Left lobe of liver (tissue), 2 donors: ENCODE data around the gene CRISPLD2. TPM values are rescaled to one million over a fixed set of nuclear protein-coding genes. Genes with fewer than 3 reads are reported as not detected.

Experiments used
- ATAC-seq: fragments of 200-7000 bp; cut with Tn5 transposase; one replicate; pipeline ENCODE4 v1.9.1; 2020; ENCODE audit warnings: mild to moderate bottlenecking, moderate library complexity
- DNase-seq: peaks from one replicate; pipeline ENCODE4 v3.0.0-alpha.2; 2020; ENCODE audit warnings: low spot score
- total RNA-seq: library from RNA; stranded (reverse); gene quantifications from one replicate; pipeline ENCODE4 v1.2.1, GENCODE V29; 2021
- donor health status: DM: no; HTN: no; CAD: no; lungs with moderate emphysema.
- donor health status: DM: no; HTN: yes; CAD: no.

CRISPLD2 gene
- total RNA-seq, 1 donor from 2014 or later, result 4.5 TPM

GRCh38 chr16:84800158-84800978 is 19.4 kb upstream of the CRISPLD2 start:
- ATAC-seq (no peak), DNase-seq (no peak)

DNA sequence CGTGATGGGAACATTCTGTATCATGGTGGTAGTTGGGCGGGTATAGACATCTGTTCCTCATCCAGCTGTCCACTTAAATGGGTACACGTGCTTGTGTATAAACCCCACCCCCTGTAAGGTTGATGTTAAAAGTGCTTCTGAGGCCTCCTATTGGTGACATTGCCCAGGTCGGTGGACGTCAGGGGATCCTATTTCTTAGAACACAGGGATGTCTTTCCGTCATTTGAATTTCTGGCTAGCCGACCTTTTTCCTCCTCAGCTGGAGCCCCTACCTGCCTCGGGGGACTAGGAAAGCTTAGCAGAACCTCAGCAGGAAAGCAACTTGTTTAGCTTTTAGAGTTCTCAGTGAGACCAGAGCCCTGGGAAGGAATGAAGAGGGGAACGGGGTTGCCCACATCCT is 16.6 kb upstream of the CRISPLD2 start:
- DNase-seq (no peak), ATAC-seq (no peak)

GRCh38 chr16:84804326-84804725 is 15.5 kb upstream of the CRISPLD2 start:
- no peak for DNase-seq
- no peak for ATAC-seq

DNA sequence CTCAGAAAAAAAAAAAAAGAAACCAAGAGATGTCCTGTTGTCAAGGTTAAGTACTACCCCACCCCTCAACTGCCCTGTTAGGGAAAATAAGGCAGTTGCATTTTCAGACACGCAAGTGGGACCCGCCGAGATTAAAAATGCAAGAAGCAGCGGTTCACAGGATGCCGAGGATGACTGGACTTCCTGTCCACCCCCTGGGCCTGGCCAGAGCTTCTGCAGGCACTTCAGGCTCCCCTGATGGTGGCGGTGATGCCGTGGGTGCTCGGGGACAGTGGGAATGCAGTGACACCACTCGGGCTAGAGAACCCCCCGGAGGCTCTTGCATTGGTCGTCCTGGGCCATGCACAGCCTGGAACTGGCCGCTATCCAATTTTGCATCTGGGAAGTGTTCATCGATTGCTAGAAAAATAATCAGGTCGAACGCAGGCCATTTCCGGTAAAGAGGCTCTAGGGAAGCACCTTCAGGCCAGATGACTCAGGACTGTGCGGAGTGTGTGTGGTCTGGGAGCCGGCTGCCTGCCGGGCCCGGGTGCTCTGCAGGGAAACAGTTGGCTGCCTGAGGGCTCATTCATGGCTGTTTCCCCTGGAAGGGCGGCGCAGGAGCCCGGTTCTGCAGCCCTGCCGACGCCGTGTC is 13.4 kb upstream of the CRISPLD2 start:
- DNase-seq (no peak), ATAC-seq (peak; percentile 68)

DNA sequence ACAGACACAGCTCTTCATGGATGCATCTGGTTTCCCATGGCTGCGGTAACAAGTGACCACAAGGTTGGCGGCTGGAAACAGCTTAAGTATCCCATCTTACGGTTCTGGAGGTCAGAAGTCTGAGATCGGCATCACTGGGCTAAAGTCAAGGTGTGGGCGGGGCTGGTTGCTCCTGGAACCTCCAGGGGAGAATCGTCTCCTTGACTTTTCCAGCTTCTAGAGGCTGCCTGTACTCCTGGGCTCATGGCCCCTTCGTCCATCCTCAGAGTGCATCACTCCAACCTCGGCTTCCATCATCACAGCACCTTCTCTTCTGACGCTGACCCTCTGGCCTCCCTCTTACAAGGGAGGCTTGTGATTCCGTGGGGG is 12.9 kb upstream of the CRISPLD2 start:
- DNase-seq, result no peak

DNA sequence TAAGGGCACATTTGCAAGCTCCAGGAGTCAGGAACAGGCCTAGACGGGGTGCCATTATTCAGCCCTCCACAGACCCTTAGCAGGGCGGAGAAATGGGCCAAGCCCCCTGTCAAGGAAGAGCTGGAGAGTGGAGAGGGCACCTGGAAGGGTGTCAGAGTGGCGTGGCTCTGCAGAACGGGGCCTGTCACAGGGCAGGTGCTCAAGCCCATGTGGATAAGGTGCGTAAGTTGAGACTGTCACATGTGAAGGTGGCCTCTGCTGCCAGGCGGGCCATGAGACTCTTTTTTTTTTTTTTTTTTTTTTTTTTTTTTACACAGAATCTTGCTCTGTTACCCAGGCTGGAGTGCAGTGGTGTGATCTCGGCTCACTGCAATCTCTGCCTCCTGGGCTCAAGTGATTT is 12.0 kb upstream of the CRISPLD2 start:
- ATAC-seq (no peak), DNase-seq (no peak)

More for the DNA sequence above, 12.9 kb upstream of the CRISPLD2 start:
- no peak for ATAC-seq

- ATAC-seq (no peak), DNase-seq (no peak)
Measured at GRCh38 chr16:84808826-84809225, 11.0 kb upstream of the CRISPLD2 start.

GRCh38 chr16:84810518-84811273 is 9.1 kb upstream of the CRISPLD2 start:
- no peak for DNase-seq
- ATAC-seq, result no peak

- no peak for ATAC-seq
Measured at GRCh38 chr16:84811529-84811928, 8.3 kb upstream of the CRISPLD2 start.

DNA sequence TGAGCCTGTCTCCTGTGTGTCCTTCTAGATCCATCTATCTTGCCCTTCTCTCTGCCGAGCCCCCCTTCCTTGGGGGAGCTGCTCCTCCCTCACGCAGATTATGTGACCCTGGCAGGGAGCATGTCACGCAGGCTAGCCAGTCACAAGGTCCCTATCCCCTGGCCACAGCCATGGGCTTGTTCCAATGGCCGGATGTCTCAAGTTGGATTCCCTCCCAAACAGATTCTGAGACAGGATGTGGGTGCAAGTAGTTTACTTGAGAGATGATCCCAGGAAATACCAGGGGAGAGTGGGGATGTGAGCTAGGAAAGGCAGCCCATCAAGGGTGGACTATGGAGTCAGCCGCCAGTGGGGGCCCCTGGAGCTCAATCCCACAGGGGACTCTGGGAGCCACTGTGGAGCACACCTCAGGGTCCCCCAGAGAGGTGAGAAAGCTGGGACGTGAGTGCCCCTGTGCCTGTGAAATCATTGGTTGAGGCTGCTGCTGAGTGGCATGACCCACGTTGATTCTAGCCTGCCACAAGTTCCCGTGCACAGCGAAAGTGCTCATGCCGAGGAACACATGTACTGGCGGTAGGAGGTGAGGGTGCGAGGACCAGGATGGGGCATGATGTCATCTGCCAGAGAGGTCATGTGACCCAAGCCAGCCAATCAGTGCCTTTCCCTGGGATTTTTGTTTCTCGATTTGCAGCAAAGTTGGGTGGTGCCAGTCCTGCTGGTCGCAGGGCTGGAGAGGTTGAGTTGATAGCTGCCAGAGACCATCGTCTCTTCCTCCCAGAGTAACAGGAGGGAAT is 6.4 kb upstream of the CRISPLD2 start:
- no peak for DNase-seq
- ATAC-seq, result peak; percentile 13

More at GRCh38 chr16:84811529-84811928, 8.3 kb upstream of the CRISPLD2 start:
- no peak for DNase-seq

GRCh38 chr16:84815462-84815861 is 4.3 kb upstream of the CRISPLD2 start:
- no peak for DNase-seq
- no peak for ATAC-seq

- ATAC-seq (no peak), DNase-seq (no peak)
Measured at GRCh38 chr16:84816023-84816422, 3.8 kb upstream of the CRISPLD2 start.

DNA sequence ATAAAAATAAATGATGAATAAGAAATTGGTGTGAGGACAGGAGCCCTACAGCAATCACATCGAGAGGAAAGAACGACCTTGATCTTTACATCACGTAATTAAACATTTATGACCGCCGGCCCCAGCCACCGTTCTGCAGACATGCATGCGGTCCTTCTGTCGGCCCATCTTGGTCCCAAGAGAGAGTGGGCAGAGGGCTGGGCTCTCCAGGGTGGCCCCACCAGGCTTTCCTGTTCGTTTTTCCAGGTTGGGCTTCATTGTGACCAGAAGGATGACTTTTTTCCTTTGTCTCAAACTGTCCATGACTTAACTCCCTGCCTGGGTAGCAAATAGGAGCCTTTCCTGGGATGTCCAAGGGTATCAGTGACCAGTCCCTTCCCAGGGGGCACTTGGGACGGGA is 3.3 kb upstream of the CRISPLD2 start:
- DNase-seq (no peak), ATAC-seq (no peak)

DNA sequence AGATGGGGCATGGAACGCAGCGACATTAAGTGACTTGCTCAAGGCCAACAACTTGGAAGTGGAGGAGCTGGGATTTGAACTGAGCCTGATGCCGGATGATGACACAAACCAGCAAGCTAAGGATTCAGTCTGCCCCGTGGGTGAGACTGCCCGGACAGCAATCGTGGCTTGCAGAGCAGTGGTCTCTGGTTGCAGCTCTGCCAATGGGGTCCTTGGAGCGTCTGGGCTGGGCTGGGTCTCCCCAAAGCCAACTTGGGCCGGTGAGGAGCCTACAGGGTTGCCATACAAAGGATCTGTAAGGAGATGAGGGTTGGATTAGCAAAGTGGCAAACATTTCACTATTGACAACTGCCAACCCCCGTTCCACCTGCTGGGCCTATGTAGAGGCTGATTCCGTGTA is 2.6 kb upstream of the CRISPLD2 start:
- DNase-seq (no peak), ATAC-seq (no peak)

DNA sequence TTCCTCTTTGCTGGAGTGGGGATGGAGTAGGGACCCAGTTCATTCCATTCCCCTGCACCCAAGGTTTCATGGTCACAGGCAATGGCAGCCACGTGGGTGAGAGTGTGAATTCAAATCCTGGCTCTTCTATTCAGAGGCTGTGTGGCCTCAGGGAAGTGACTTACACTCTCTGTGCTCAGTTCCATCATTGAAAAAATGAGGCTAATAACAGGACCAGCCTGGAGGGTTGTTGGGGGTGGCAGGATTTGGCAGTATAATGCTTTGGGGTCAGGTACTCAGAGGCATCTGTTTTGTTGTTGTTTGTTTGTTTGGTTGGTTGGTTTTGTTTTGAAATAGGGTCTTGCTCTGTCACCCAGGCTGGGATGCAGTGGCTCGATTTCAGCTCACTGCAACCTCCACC is 2.2 kb upstream of the CRISPLD2 start:
- ATAC-seq, result no peak

GRCh38 chr16:84818133-84818532 is 1.7 kb upstream of the CRISPLD2 start:
- DNase-seq (no peak), ATAC-seq (no peak)

More for the DNA sequence above, 2.2 kb upstream of the CRISPLD2 start:
- DNase-seq, result no peak

GRCh38 chr16:84818989-84819643 is 669 bp upstream of the CRISPLD2 start:
- DNase-seq, result no peak
- ATAC-seq, result no peak

GRCh38 chr16:84820305-84820684 is 510 bp downstream of the CRISPLD2 start:
- ATAC-seq, result no peak
- DNase-seq, result no peak

DNA sequence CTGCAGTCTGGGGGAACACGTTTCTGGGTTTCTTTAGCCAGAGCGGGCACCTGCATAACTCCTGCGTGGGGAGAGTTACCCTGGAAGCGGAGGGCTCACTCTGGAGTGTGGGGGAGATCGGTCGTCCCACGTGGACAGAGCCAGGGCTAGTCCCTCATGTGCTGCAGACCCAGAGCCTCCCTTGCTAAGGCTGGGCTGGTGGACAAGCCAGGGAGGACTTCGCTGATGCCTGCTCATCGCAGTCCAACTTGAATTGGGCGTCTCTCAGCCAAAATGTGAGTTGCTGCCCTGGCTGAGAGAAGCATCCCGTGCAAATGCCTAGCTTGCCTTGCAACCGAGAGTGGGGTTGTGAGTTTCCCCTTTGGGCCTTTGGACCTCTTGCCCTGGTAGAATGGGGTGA is 986 bp downstream of the CRISPLD2 start:
- no peak for ATAC-seq
- DNase-seq, result no peak

- ATAC-seq, result no peak
- no peak for DNase-seq
Measured at GRCh38 chr16:84821179-84821578, 1.4 kb downstream of the CRISPLD2 start.
